Vagina (tissue), 2 donors: Measurements from ENCODE around the gene GRK5.

Source experiments
- POLR2A ChIP-seq, 2 donors: fragments of 450-650 bp; IDR thresholded peaks; one replicate each; pipeline ENCODE4 v1.6.1; 2017; ENCODE audit warnings: antibody characterized with exemption in 2 of 2, mild to moderate bottlenecking in 2 of 2, moderate library complexity in 2 of 2
- POLR2AphosphoS5 ChIP-seq, 2 donors: sonication (generic); formaldehyde crosslinking; IDR thresholded peaks; one replicate each; pipeline ENCODE4 v1.9.0; 2017; ENCODE audit warnings: antibody characterized with exemption in 2 of 2, mild to moderate bottlenecking in 2 of 2, low read depth in 1 of 2; ENCODE audit not compliant: insufficient read depth in 1 of 2
- TF ChIP-seq, protein P1 (sequence below), 3 experiments: fragments of 450-650 bp in 2 of 3; fragments of 200-600 bp in 1 of 3; sonication (generic) in 1 of 3; IDR thresholded peaks; one replicate each; pipeline ENCODE4 v1.5.1; 2017 to 2019; ENCODE audit warnings: antibody characterized with exemption in 3 of 3, mild to moderate bottlenecking in 2 of 3, moderate library complexity in 2 of 3

DNA sequence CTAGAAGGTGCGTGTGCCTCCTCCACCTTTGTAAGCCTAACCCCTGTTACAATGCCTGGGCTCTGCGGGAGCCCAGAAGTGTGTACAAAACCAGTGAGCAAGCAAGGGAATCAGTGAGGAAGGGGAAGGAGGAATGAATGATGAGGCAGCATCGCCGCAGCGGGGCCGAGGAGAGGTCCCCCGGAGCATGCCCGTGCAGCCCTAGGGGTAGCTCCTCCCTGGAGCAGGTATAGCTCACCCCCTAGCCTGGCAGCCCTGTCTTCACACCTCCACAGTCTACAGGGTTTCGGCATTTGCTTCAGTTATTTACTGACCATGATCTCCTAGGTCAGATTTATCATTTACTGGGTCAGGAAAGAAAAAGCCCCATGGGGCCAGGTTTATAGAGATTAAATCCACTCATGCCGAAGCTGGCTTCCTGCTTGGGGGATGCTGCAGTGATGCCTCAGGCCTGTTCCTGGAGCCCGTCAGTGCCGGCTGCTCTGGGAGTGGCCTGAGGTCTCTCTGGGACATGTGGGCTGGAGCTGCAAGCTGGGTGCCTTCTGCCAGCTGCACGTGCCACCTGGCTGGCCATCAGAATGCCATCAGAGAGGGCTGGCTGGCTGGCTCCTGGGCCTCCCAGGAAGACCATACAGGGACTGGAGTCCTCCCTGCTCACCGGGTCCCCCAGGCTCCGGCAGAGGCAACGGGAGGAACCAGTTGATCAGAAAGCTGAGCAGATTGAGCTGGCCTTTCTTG, 138.9 kb downstream of the GRK5 start:
- TF ChIP-seq, protein P1, sequence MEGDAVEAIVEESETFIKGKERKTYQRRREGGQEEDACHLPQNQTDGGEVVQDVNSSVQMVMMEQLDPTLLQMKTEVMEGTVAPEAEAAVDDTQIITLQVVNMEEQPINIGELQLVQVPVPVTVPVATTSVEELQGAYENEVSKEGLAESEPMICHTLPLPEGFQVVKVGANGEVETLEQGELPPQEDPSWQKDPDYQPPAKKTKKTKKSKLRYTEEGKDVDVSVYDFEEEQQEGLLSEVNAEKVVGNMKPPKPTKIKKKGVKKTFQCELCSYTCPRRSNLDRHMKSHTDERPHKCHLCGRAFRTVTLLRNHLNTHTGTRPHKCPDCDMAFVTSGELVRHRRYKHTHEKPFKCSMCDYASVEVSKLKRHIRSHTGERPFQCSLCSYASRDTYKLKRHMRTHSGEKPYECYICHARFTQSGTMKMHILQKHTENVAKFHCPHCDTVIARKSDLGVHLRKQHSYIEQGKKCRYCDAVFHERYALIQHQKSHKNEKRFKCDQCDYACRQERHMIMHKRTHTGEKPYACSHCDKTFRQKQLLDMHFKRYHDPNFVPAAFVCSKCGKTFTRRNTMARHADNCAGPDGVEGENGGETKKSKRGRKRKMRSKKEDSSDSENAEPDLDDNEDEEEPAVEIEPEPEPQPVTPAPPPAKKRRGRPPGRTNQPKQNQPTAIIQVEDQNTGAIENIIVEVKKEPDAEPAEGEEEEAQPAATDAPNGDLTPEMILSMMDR (IDR thresholded peaks at IDR 0.05), result no peak
- TF ChIP-seq POLR2A (IDR thresholded peaks at IDR 0.05) (no peak), POLR2AphosphoS5 (IDR thresholded peaks at IDR 0.05; ENCODE audit: insufficient read depth in 1 of 2, low read depth in 1 of 2) (no peak)
